GM10266 (cell line): Measurements from ENCODE around the gene RBM27.
"Not testable (repeated sequence)": the region's sequence is repeated elsewhere in the genome, so short reads cannot be mapped to it uniquely, and the experiment has no call there.

Source experiments
- DNase-seq: peaks from one replicate; pipeline ENCODE4 v3.0.0; 2012; ENCODE audit errors: extremely low spot score
- CTCF ChIP-seq: IDR thresholded peaks from 2 replicates; pipeline ENCODE4 v1.5.1; 2012; ENCODE audit warnings: mild to moderate bottlenecking, low read depth; ENCODE audit not compliant: control insufficient read depth, insufficient read depth; ENCODE audit errors: missing control alignments

Gene RBM27

GRCh38 chr5:146196459-146197048 lies 6.9 kb upstream of the RBM27 start:
- no peak for DNase-seq
- TF ChIP-seq CTCF = no peak

GRCh38 chr5:146199176-146199815 lies 4.1 kb upstream of the RBM27 start:
- no peak for DNase-seq
- no peak for TF ChIP-seq CTCF

- DNase-seq = not testable (repeated sequence)
Measured at GRCh38 chr5:146201795-146202194, 1.6 kb upstream of the RBM27 start.

GRCh38 chr5:146203872-146204192 lies 427 bp downstream of the RBM27 start:
- no peak for TF ChIP-seq CTCF
- no peak for DNase-seq

GRCh38 chr5:146205499-146206202 lies 2.2 kb downstream of the RBM27 start:
- no peak for DNase-seq
- TF ChIP-seq CTCF = no peak

GRCh38 chr5:146206257-146206656 lies 2.9 kb downstream of the RBM27 start:
- no peak for DNase-seq
- TF ChIP-seq CTCF = no peak

GRCh38 chr5:146208916-146209522 lies 5.6 kb downstream of the RBM27 start:
- TF ChIP-seq CTCF = no peak
- DNase-seq = no peak
